Aorta (tissue), 5 donors: Measurements from ENCODE around the gene CEP72. TPM values are rescaled to one million over a fixed set of nuclear protein-coding genes. Genes with fewer than 3 reads are reported as not detected.

Experiments used
- ATAC-seq: fragments of 200-7000 bp; cut with Tn5 transposase; one replicate; pipeline ENCODE4 v1.9.1; 2022; ENCODE audit warnings: moderate library complexity; ENCODE audit not compliant: low FRiP score
- DNase-seq, 2 donors: peaks; one replicate each; pipeline ENCODE4 v3.0.0-alpha.2; 2020
- H3K27ac ChIP-seq, 2 donors: one replicate each; pipeline ENCODE4 v1.5.1; 2013; ENCODE audit warnings: low read length in 2 of 2, mild to moderate bottlenecking in 2 of 2, moderate library complexity in 2 of 2, control low read depth in 1 of 2, inconsistent platforms in 1 of 2, low read depth in 1 of 2
- H3K27me3 ChIP-seq, 2 donors: one replicate each; pipeline ENCODE4 v1.6.1; 2013; ENCODE audit warnings: control low read depth in 1 of 2, low read length in 1 of 2, mild to moderate bottlenecking in 1 of 2, moderate library complexity in 1 of 2; ENCODE audit not compliant: insufficient read depth in 2 of 2, control insufficient read depth in 1 of 2
- H3K36me3 ChIP-seq, 2 donors: one replicate each; pipeline ENCODE4 v1.6.1; 2013; ENCODE audit warnings: control low read depth in 1 of 2, low read length in 1 of 2, mild to moderate bottlenecking in 1 of 2; ENCODE audit not compliant: insufficient read depth in 2 of 2, control insufficient read depth in 1 of 2
- H3K4me1 ChIP-seq, 2 donors: one replicate each; pipeline ENCODE4 v1.6.1; 2013; ENCODE audit warnings: low read length in 2 of 2, control low read depth in 1 of 2, mild to moderate bottlenecking in 1 of 2, moderate library complexity in 1 of 2; ENCODE audit not compliant: insufficient read depth in 2 of 2, control insufficient read depth in 1 of 2
- H3K4me3 ChIP-seq, 2 donors: one replicate each; pipeline ENCODE4 v1.5.1; 2013; ENCODE audit warnings: low read length in 2 of 2, control low read depth in 1 of 2, mild to moderate bottlenecking in 1 of 2
- H3K9me3 ChIP-seq: one replicate; pipeline ENCODE4 v1.6.1; 2013; ENCODE audit warnings: mild to moderate bottlenecking, low read length; ENCODE audit not compliant: control insufficient read depth
- WGBS, 2 donors: extraction: QIAGEN DNeasy Blood & Tissue Kit; methylation state at CpG; one replicate each; pipeline ENCODE4 v1.1.7; 2013; 5-methylcytosine and 5-hydroxymethylcytosine counted together
- intact Hi-C, 2 donors: fragments of 100-400 bp; cut with DNase I; formaldehyde crosslinking; loops; one replicate each; pipeline versions ENCODE4 v1.14.2 to v1.15.0; 2022
- polyA plus RNA-seq, 2 donors: library from polyadenylated mRNA; stranded (reverse); fragments of 200-250 nt; gene quantifications; one replicate each; pipeline ENCODE4 v1.2.3, GENCODE V29; 2013
- total RNA-seq, 2 donors: library from RNA; stranded (reverse); fragmentation: NEBNext Ultra II Directional; extraction: Animal tissue kit (Norgen Biotek cat#: 25700); gene quantifications; one replicate each; pipeline ENCODE4 v1.2.1, GENCODE V29; 2021
- donor health status: healthy with polysubstance abuse.
- donor health status: Bipolar disorder and iron deficiency.
- donor health status: DM: no; HTN: no; CAD: no.
- donor health status: DM: no; HTN: no; CAD: no.
- donor health status: DM: yes; HTN: yes; CAD: no.

The CEP72 gene
- total and polyA plus RNA-seq, 4 donors, result 0.82 to 6.5 (median 2.2) TPM; not detected in 1

- no peaks in the 10 kb centered on the region for H3K36me3 ChIP-seq
- no peaks in the 10 kb centered on the region for H3K9me3 ChIP-seq
- intact Hi-C loops, result no loop called here
- ATAC-seq (no peak), DNase-seq (no peak)
- no peaks in the 10 kb centered on the region for H3K4me1 ChIP-seq
- H3K27me3 ChIP-seq, result no peaks in the 10 kb centered on the region
- H3K4me3 ChIP-seq, result no peak overlapping the region
- H3K27ac ChIP-seq, result no peak overlapping the region
Observed at GRCh38 chr5:590346-590745, 21.8 kb upstream of the CEP72 start.

- Histone ChIP-seq H3K36me3 (no peaks in the 10 kb centered on the region), H3K4me1 (no peaks in the 10 kb centered on the region), H3K9me3 (no peaks in the 10 kb centered on the region), H3K27ac (no peak overlapping the region), H3K4me3 (no peak overlapping the region), H3K27me3 (no peaks in the 10 kb centered on the region)
- DNase-seq, result no peak
- intact Hi-C loops, result no loop called here
- no peak for ATAC-seq
- WGBS, 2 donors, result 88 to 89% methylated on average over 5 of the region's 5 CpGs
Observed at GRCh38 chr5:591746-592145, 20.4 kb upstream of the CEP72 start.

- Histone ChIP-seq H3K27ac (no peak overlapping the region), H3K4me3 (no peak overlapping the region), H3K27me3 (no peaks in the 10 kb centered on the region), H3K4me1 (no peaks in the 10 kb centered on the region), H3K36me3 (no peaks in the 10 kb centered on the region), H3K9me3 (no peaks in the 10 kb centered on the region)
- ATAC-seq, result no peak
- intact Hi-C loops, result no loop called here
- WGBS, 2 donors, result 74 to 78% methylated on average over 5 of the region's 5 CpGs
- DNase-seq, result peak in 1 of 2 donors; percentile 27
Observed at GRCh38 chr5:592158-592557, 20.0 kb upstream of the CEP72 start.

- DNase-seq (peak in 1 of 2 donors; percentile 48), ATAC-seq (no peak)
- H3K27ac ChIP-seq, result no peak overlapping the region
- H3K4me3 ChIP-seq, result no peak overlapping the region
- H3K36me3 ChIP-seq, result no peaks in the 10 kb centered on the region
- H3K4me1 ChIP-seq, result no peaks in the 10 kb centered on the region
- WGBS, 2 donors, result 74 to 84% methylated on average over 8 of the region's 8 CpGs
- no peaks in the 10 kb centered on the region for H3K27me3 ChIP-seq
- H3K9me3 ChIP-seq, result no peaks in the 10 kb centered on the region
- intact Hi-C loops, result no loop called here
Observed at GRCh38 chr5:593511-593910, 18.6 kb upstream of the CEP72 start.

GRCh38 chr5:594226-594860 is 17.8 kb upstream of the CEP72 start:
- DNase-seq, result peak in 1 of 2 donors; percentile 11
- intact Hi-C loops, result no loop called here
- H3K27me3 ChIP-seq, result no peaks in the 10 kb centered on the region
- no peak overlapping the region for H3K4me3 ChIP-seq
- no peaks in the 10 kb centered on the region for H3K4me1 ChIP-seq
- H3K27ac ChIP-seq, result no peak overlapping the region
- WGBS, 2 donors, result 31 to 35% methylated on average over 2 of the region's 2 CpGs
- ATAC-seq, result no peak
- no peaks in the 10 kb centered on the region for H3K9me3 ChIP-seq
- H3K36me3 ChIP-seq, result no peaks in the 10 kb centered on the region

GRCh38 chr5:595285-595875 is 16.8 kb upstream of the CEP72 start:
- H3K27me3 ChIP-seq, result no peaks in the 10 kb centered on the region
- ATAC-seq (no peak), DNase-seq (no peak)
- H3K4me3 ChIP-seq, result no peak overlapping the region
- H3K27ac ChIP-seq, result no peak overlapping the region
- no peaks in the 10 kb centered on the region for H3K4me1 ChIP-seq
- WGBS, 2 donors, result 88% methylated on average over 3 of the region's 3 CpGs
- no peaks in the 10 kb centered on the region for H3K9me3 ChIP-seq
- intact Hi-C loops, result no loop called here
- no peaks in the 10 kb centered on the region for H3K36me3 ChIP-seq

GRCh38 chr5:597871-598563 is 14.1 kb upstream of the CEP72 start:
- Histone ChIP-seq H3K27ac (no peak overlapping the region), H3K27me3 (no peaks in the 10 kb centered on the region), H3K9me3 (no peaks in the 10 kb centered on the region), H3K4me1 (no peaks in the 10 kb centered on the region), H3K36me3 (no peaks in the 10 kb centered on the region), H3K4me3 (no peak overlapping the region)
- ATAC-seq (no peak), DNase-seq (no peak)
- 29 to 34% methylated on average over 10 of the region's 10 CpGs for WGBS, 2 donors
- intact Hi-C loops, result no loop called here

- Histone ChIP-seq H3K9me3 (no peaks in the 10 kb centered on the region), H3K36me3 (no peaks in the 10 kb centered on the region), H3K27ac (no peak overlapping the region), H3K4me3 (no peak overlapping the region), H3K27me3 (no peaks in the 10 kb centered on the region), H3K4me1 (no peaks in the 10 kb centered on the region)
- 47 to 53% methylated on average over 14 of the region's 14 CpGs for WGBS, 2 donors
- intact Hi-C loops, result no loop called here
- ATAC-seq (no peak), DNase-seq (peak in 1 of 2 donors; percentile 5)
Observed at GRCh38 chr5:598564-598890, 13.6 kb upstream of the CEP72 start.
